Esophagus squamous epithelium (tissue), 5 donors: ENCODE measurements around the gene POMGNT2. TPM values are rescaled to one million over a fixed set of nuclear protein-coding genes. Genes with fewer than 3 reads are reported as not detected.
"Not testable (repeated sequence)": the region's sequence is repeated elsewhere in the genome, so short reads cannot be mapped to it uniquely, and the experiment has no call there.

ENCODE experiments used
- DNase-seq: peaks from one replicate; lab custom pipeline; 2025; lab: John Stamatoyannopoulos, UW
- H3K27ac ChIP-seq, 4 donors: fragments of 200-600 bp; sonication (generic); one replicate each; pipeline ENCODE4 v1.5.1; 2016 to 2019; ENCODE audit warnings: mild to moderate bottlenecking in 1 of 4
- H3K27me3 ChIP-seq, 4 donors: fragments of 200-600 bp; sonication (generic); 1 replicate in 3 of 4; 2 replicates in 1 of 4; pipeline versions ENCODE4 v1.5.1 to v1.6.0; 2017 to 2021; ENCODE audit warnings: antibody characterized with exemption in 1 of 4
- H3K36me3 ChIP-seq, 3 donors: fragments of 200-600 bp; sonication (generic); one replicate each; pipeline ENCODE4 v1.5.1; 2016 to 2019
- H3K4me1 ChIP-seq, 3 donors: fragments of 200-600 bp; sonication (generic); one replicate each; pipeline ENCODE4 v1.5.1; 2017 to 2019
- H3K4me3 ChIP-seq, 4 donors: fragments of 200-600 bp; sonication (generic); 1 replicate in 3 of 4; 2 replicates in 1 of 4; pipeline ENCODE4 v1.5.1; 2016 to 2019; ENCODE audit warnings: mild to moderate bottlenecking in 2 of 4, moderate library complexity in 1 of 4
- H3K9me3 ChIP-seq, 3 donors: fragments of 200-600 bp; sonication (generic); one replicate each; pipeline ENCODE4 v1.5.1; 2016 to 2019
- CTCF ChIP-seq, 6 experiments: fragments of 450-650 bp in 4 of 6; fragments of 200-600 bp in 2 of 6; sonication (generic) in 2 of 6; IDR thresholded peaks; one replicate each; pipeline ENCODE4 v1.5.1; 2016 to 2019; ENCODE audit warnings: antibody characterized with exemption in 6 of 6, mild to moderate bottlenecking in 4 of 6, moderate library complexity in 4 of 6
- POLR2A ChIP-seq, 4 donors: fragments of 450-650 bp; IDR thresholded peaks; one replicate each; pipeline ENCODE4 v1.6.1; 2017; ENCODE audit warnings: antibody characterized with exemption in 4 of 4, mild to moderate bottlenecking in 4 of 4, moderate library complexity in 3 of 4
- WGBS, 2 donors: methylation state at CpG; one replicate each; pipeline ENCODE4 v1.1.5; 2018; 5-methylcytosine and 5-hydroxymethylcytosine counted together
- intact Hi-C: fragments of 100-400 bp; cut with DNase I; formaldehyde crosslinking; loops from one replicate; pipeline ENCODE4 v1.15.0; 2022
- total RNA-seq, 4 donors: library from RNA; depleted of rRNA; stranded (reverse); fragments of >200 nt; gene quantifications; one replicate each; pipeline ENCODE4 v1.1.0, GENCODE V29; 2016
- donor health status: DM: yes; HTN: yes; CAD: no.

POMGNT2 gene
- total RNA-seq, 4 donors from 2014 or later = 4.4 to 14.0 (median 9.0) TPM

GRCh38 chr3:43073836-43074220 lies 32.1 kb downstream of the POMGNT2 start:
- H3K27me3 ChIP-seq = no peaks in the 10 kb centered on the region
- H3K36me3 ChIP-seq = peaks cover 0 to 3% (median 0%) of the 10 kb centered on the region in 3 donors
- H3K27ac ChIP-seq = no peak overlapping the region
- TF ChIP-seq CTCF (IDR thresholded peaks at IDR 0.05) (no peak), POLR2A (IDR thresholded peaks at IDR 0.05) (no peak)
- intact Hi-C loops = no loop called here
- H3K9me3 ChIP-seq = no peaks in the 10 kb centered on the region
- no peak for DNase-seq
- no peaks in the 10 kb centered on the region for H3K4me1 ChIP-seq
- 80 to 88% methylated on average over 3 to 5 of the region's 5 CpGs for WGBS, 2 donors
- no peak overlapping the region for H3K4me3 ChIP-seq

GRCh38 chr3:43073116-43073835 lies 32.6 kb downstream of the POMGNT2 start:
- TF ChIP-seq POLR2A (IDR thresholded peaks at IDR 0.05) (no peak), CTCF (IDR thresholded peaks at IDR 0.05) (no peak)
- H3K36me3 ChIP-seq = no peaks in the 10 kb centered on the region
- WGBS, 2 donors = 86 to 89% methylated on average over 5 to 7 of the region's 7 CpGs
- H3K4me1 ChIP-seq = no peaks in the 10 kb centered on the region
- H3K27ac ChIP-seq = no peak overlapping the region
- DNase-seq = no peak
- H3K27me3 ChIP-seq = no peaks in the 10 kb centered on the region
- no peak overlapping the region for H3K4me3 ChIP-seq
- H3K9me3 ChIP-seq = no peaks in the 10 kb centered on the region
- intact Hi-C loops = no loop called here

- H3K4me1 ChIP-seq = no peaks in the 10 kb centered on the region
- TF ChIP-seq POLR2A (IDR thresholded peaks at IDR 0.05) (no peak), CTCF (IDR thresholded peaks at IDR 0.05) (no peak)
- no peak overlapping the region for H3K27ac ChIP-seq
- WGBS, 2 donors = 85 to 95% methylated on average over 4 of the region's 4 CpGs
- intact Hi-C loops = no loop called here
- no peaks in the 10 kb centered on the region for H3K9me3 ChIP-seq
- H3K36me3 ChIP-seq = no peaks in the 10 kb centered on the region
- no peak for DNase-seq
- H3K27me3 ChIP-seq = no peaks in the 10 kb centered on the region
- no peak overlapping the region for H3K4me3 ChIP-seq
Observed at GRCh38 chr3:43072361-43072760, 33.5 kb downstream of the POMGNT2 start.

GRCh38 chr3:43071313-43071893 lies 34.5 kb downstream of the POMGNT2 start:
- Histone ChIP-seq H3K4me1 (no peaks in the 10 kb centered on the region), H3K4me3 (no peak overlapping the region), H3K27ac (no peak overlapping the region), H3K36me3 (no peaks in the 10 kb centered on the region), H3K27me3 (no peaks in the 10 kb centered on the region), H3K9me3 (no peaks in the 10 kb centered on the region)
- intact Hi-C loops = no loop called here
- TF ChIP-seq POLR2A (IDR thresholded peaks at IDR 0.05) = no peak
- peak in 4 of 6 experiments; percentile 10 to 20 (median 12) for TF ChIP-seq CTCF (IDR thresholded peaks at IDR 0.05)
- 40 to 43% methylated on average over 2 to 4 of the region's 7 CpGs for WGBS, 2 donors
- no peak for DNase-seq

GRCh38 chr3:43070670-43071069 lies 35.2 kb downstream of the POMGNT2 start:
- intact Hi-C loops, H3K4me3 ChIP-seq, H3K27me3 ChIP-seq, H3K27ac ChIP-seq, H3K9me3 ChIP-seq, H3K4me1 ChIP-seq, H3K36me3 ChIP-seq, DNase-seq: not testable (repeated sequence)
- 89 to 94% methylated on average over 4 to 5 of the region's 5 CpGs for WGBS, 2 donors
